NCI-H2029 treated with DMSO at 0.1 percent for 48 hours (cell line): ENCODE results near the gene MTX2.
A peak's percentile ranks its signal among the peaks of the same experiment; 100 is the strongest.

Experiments
- DNase-seq: peaks from one replicate; lab custom pipeline; 2025; lab: John Stamatoyannopoulos, UW

MTX2 gene

GRCh38 chr2:176269319-176270099 lies at the start of gene MTX2:
Gene MTX2, plus strand, starts transcription at chr2:176269442. Its CDS starts 188 bp downstream, at chr2:176269630.
- DNase-seq = peak; percentile 54

- DNase-seq = no peak
Measured at GRCh38 chr2:176227874-176228273, 41.4 kb upstream of the MTX2 start.

- no peak for DNase-seq
Measured at GRCh38 chr2:176234156-176234555, 35.1 kb upstream of the MTX2 start.

- DNase-seq = no peak
Measured at GRCh38 chr2:176234940-176235339, 34.3 kb upstream of the MTX2 start.

- no peak for DNase-seq
Measured at GRCh38 chr2:176237456-176237855, 31.8 kb upstream of the MTX2 start.

GRCh38 chr2:176239031-176239430 lies 30.2 kb upstream of the MTX2 start:
- no peak for DNase-seq

- no peak for DNase-seq
Measured at GRCh38 chr2:176240301-176240700, 28.9 kb upstream of the MTX2 start.

- no peak for DNase-seq
Measured at GRCh38 chr2:176242276-176242675, 27.0 kb upstream of the MTX2 start.

- no peak for DNase-seq
Measured at GRCh38 chr2:176246331-176246730, 22.9 kb upstream of the MTX2 start.

GRCh38 chr2:176247859-176248258 lies 21.4 kb upstream of the MTX2 start:
- no peak for DNase-seq

GRCh38 chr2:176251928-176252327 lies 17.3 kb upstream of the MTX2 start:
- DNase-seq = no peak

- no peak for DNase-seq
Measured at GRCh38 chr2:176260689-176261088, 8.6 kb upstream of the MTX2 start.

GRCh38 chr2:176261136-176261535 lies 8.1 kb upstream of the MTX2 start:
- no peak for DNase-seq

GRCh38 chr2:176268976-176269318 lies 295 bp upstream of the MTX2 start:
- DNase-seq = no peak

GRCh38 chr2:176270100-176270750 lies 983 bp downstream of the MTX2 start:
- no peak for DNase-seq

- no peak for DNase-seq
Measured at GRCh38 chr2:176272870-176273459, 3.7 kb downstream of the MTX2 start.

- DNase-seq = no peak
Measured at GRCh38 chr2:176278927-176279326, 9.7 kb downstream of the MTX2 start.

- DNase-seq = no peak
Measured at GRCh38 chr2:176280156-176280555, 10.9 kb downstream of the MTX2 start.

- DNase-seq = no peak
Measured at GRCh38 chr2:176280867-176281658, 11.8 kb downstream of the MTX2 start.

- DNase-seq = no peak
Measured at GRCh38 chr2:176283291-176284068, 14.2 kb downstream of the MTX2 start.

GRCh38 chr2:176284461-176285049 lies 15.3 kb downstream of the MTX2 start:
- DNase-seq = no peak
